HepG2 (cell line): ENCODE data around the gene ZC3H18. TPM values are rescaled to one million over a fixed set of nuclear protein-coding genes. Genes with fewer than 3 reads are reported as not detected.
A peak's percentile ranks its signal among the peaks of the same experiment; 100 is the strongest.

ENCODE experiments used
- ATF7-NPFF ChIP-seq: sonication (generic); formaldehyde crosslinking; IDR thresholded peaks from 2 replicates; pipeline ENCODE4 v1.8.1; 2023; ENCODE audit warnings: mild to moderate bottlenecking, low read depth, missing genetic modification reagents, moderate library complexity
- CSRNP1 ChIP-seq: sonication (generic); formaldehyde crosslinking; IDR thresholded peaks from 2 replicates; pipeline ENCODE4 v1.8.1; 2023; ENCODE audit warnings: mild to moderate bottlenecking, missing genetic modification reagents
- GFI1 ChIP-seq: sonication (generic); formaldehyde crosslinking; IDR thresholded peaks from 2 replicates; pipeline ENCODE4 v1.5.0; 2020; ENCODE audit warnings: missing genetic modification reagents, mild to moderate bottlenecking, borderline replicate concordance
- HDAC6 ChIP-seq: fragments of 200-600 bp; sonication (generic); IDR thresholded peaks from 2 replicates; pipeline ENCODE4 v1.7.0; 2017; ENCODE audit warnings: mild to moderate bottlenecking, antibody characterized with exemption, low read length, low read depth
- MEIS1 ChIP-seq: sonication (generic); formaldehyde crosslinking; IDR thresholded peaks from 2 replicates; pipeline ENCODE4 v1.9.0; 2021; ENCODE audit warnings: mild to moderate bottlenecking, missing genetic modification reagents, moderate library complexity, borderline replicate concordance
- MZF1 ChIP-seq: sonication (generic); formaldehyde crosslinking; IDR thresholded peaks from 2 replicates; pipeline ENCODE4 v1.8.1; 2023; ENCODE audit warnings: mild to moderate bottlenecking, missing genetic modification reagents, borderline replicate concordance
- NPAS2 ChIP-seq: sonication (generic); formaldehyde crosslinking; IDR thresholded peaks from 2 replicates; pipeline ENCODE4 v1.8.0; 2022; ENCODE audit warnings: mild to moderate bottlenecking, missing genetic modification reagents, borderline replicate concordance
- PITX1 ChIP-seq: sonication (generic); formaldehyde crosslinking; IDR thresholded peaks from 2 replicates; pipeline ENCODE4 v1.5.1; 2020; ENCODE audit warnings: mild to moderate bottlenecking, missing genetic modification reagents
- POLR2AphosphoS2 ChIP-seq: IDR thresholded peaks from 2 replicates; pipeline ENCODE4 v1.6.1; 2011; ENCODE audit warnings: low read depth, low read length, improper control_type of control experiment
- POLR2AphosphoS5 ChIP-seq: IDR thresholded peaks from 2 replicates; pipeline ENCODE4 v1.6.1; 2012; ENCODE audit warnings: low read depth, low read length
- RBFOX2 ChIP-seq: fragments of 200-400 bp; formaldehyde crosslinking; IDR thresholded peaks from 2 replicates; pipeline ENCODE4 v1.6.1; 2017; ENCODE audit warnings: low read depth, mild to moderate bottlenecking, low read length
- SSRP1 ChIP-seq: IDR thresholded peaks from 2 replicates; pipeline ENCODE4 v1.6.1; 2016; ENCODE audit warnings: control low read depth
- STAT5B ChIP-seq: sonication (generic); formaldehyde crosslinking; IDR thresholded peaks from 2 replicates; pipeline ENCODE4 v1.4.0; 2020; ENCODE audit warnings: missing genetic modification reagents
- TGIF2 ChIP-seq: IDR thresholded peaks from 2 replicates; pipeline ENCODE4 v1.6.1; 2016; ENCODE audit warnings: control low read depth, missing compliant biosample characterization
- ZBTB38 ChIP-seq: sonication (generic); formaldehyde crosslinking; IDR thresholded peaks from 2 replicates; pipeline ENCODE4 v1.5.1; 2020; ENCODE audit warnings: mild to moderate bottlenecking, missing genetic modification reagents
- ZBTB4 ChIP-seq: sonication (generic); formaldehyde crosslinking; IDR thresholded peaks from 2 replicates; pipeline ENCODE4 v1.4.0; 2020; ENCODE audit warnings: missing genetic modification reagents, mild to moderate bottlenecking, borderline replicate concordance
- ZNF124 ChIP-seq: sonication (generic); formaldehyde crosslinking; IDR thresholded peaks from 2 replicates; pipeline ENCODE4 v1.4.0; 2020; ENCODE audit warnings: missing genetic modification reagents
- ZNF136 ChIP-seq: sonication (generic); formaldehyde crosslinking; IDR thresholded peaks from 2 replicates; pipeline ENCODE4 v1.8.1; 2022; ENCODE audit warnings: low read depth, mild to moderate bottlenecking, moderate library complexity, missing genetic modification reagents
- ZNF367 ChIP-seq: sonication (generic); formaldehyde crosslinking; IDR thresholded peaks from 2 replicates; pipeline ENCODE4 v1.4.0; 2020; ENCODE audit warnings: missing genetic modification reagents, borderline replicate concordance
- ZNF569 ChIP-seq: sonication (generic); formaldehyde crosslinking; IDR thresholded peaks from 2 replicates; pipeline ENCODE4 v1.5.0; 2020; ENCODE audit warnings: mild to moderate bottlenecking, missing genetic modification reagents, moderate library complexity, borderline replicate concordance
- ZNF615 ChIP-seq: sonication (generic); formaldehyde crosslinking; IDR thresholded peaks from 2 replicates; pipeline ENCODE4 v1.5.0; 2020; ENCODE audit warnings: mild to moderate bottlenecking, missing genetic modification reagents, borderline replicate concordance
- ZSCAN22 ChIP-seq: sonication (generic); formaldehyde crosslinking; IDR thresholded peaks from 2 replicates; pipeline ENCODE4 v1.4.0; 2020; ENCODE audit warnings: mild to moderate bottlenecking, missing genetic modification reagents
- polyA plus RNA-seq, 8 experiments: library from polyadenylated mRNA; depleted of rRNA in 3 of 8; stranded (reverse) in 7 of 8; unstranded in 1 of 8; fragments of >200 nt; fragmentation: Illumina TruSeq in 4 of 8; extraction: Trizol in 4 of 8; gene quantifications; 2 replicates each; pipeline versions ENCODE4 v1.2.1 to v1.2.3, GENCODE V29; 2011 to 2016; ENCODE audit warnings: low read depth in 4 of 8, missing spikeins in 1 of 8, mixed read lengths in 1 of 8; ENCODE audit not compliant: insufficient read depth in 1 of 8
- total RNA-seq, 5 experiments: library from RNA; depleted of rRNA; stranded (reverse); fragments of >200 nt; fragmentation: Illumina TruSeq; extraction: Trizol; gene quantifications; 2 replicates each; pipeline ENCODE4 v1.2.3, GENCODE V29; 2016; ENCODE audit warnings: low read depth in 1 of 5
- TF ChIP-seq, protein P1 (sequence below): sonication (generic); formaldehyde crosslinking; IDR thresholded peaks from 2 replicates; pipeline ENCODE4 v1.8.1; 2023; ENCODE audit warnings: mild to moderate bottlenecking, moderate library complexity, missing genetic modification reagents
- TF ChIP-seq, protein P2 (sequence below): IDR thresholded peaks from 2 replicates; pipeline ENCODE4 v1.6.1; 2018; ENCODE audit warnings: missing genetic modification reagents

Gene ZC3H18
- total and polyA plus RNA-seq, 2 of the 13 experiments (the other 11 are each of a cell fraction or from before 2014, with no cell fraction given): 11.2 to 27.4 TPM

DNA sequence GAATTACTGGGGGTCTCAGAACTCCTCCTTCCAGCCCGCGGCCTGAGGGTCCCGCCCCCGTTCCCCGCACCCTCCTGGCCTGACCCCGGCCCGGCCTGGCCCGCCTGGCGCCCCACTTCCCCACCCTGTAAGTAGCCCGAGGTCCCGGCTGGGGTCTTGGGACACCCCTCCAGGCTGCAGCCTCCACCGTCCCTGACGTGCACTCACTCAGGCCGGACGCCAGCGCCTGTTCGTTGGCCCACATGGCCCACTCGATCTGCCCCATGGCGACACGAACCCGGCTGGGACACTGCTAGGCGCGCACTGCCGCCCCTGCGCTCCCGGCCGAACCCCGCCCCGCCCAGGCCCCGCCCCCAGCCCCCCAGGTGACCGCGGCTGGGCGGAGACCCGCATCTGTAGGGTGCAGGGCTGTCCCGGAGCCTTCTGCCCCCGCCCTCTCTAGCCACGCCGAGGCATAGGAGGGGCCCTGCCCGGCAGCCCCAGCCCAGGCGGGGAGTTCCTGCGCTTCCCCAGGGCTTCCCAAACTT is 80.6 kb downstream of the ZC3H18 start, which contains the start of gene CYBA (continued):
- TF ChIP-seq MZF1 (no peak), RBFOX2 (peak; percentile 87), NPAS2 (CRISPR knock-in tag) (no peak), ZBTB4 (no peak; the same call in 1 of the 2 replicates), ZBTB38 (CRISPR knock-in tag) (no peak), ZNF569 (no peak), PITX1 (peak; percentile 43; the same call in 1 of the 2 replicates), ZNF367 (CRISPR knock-in tag) (0 out of 2 replicates have a peak, but pooled peaks have one; percentile 13), ZNF124 (CRISPR knock-in tag) (no peak), MEIS1 (CRISPR knock-in tag) (no peak), ZNF615 (CRISPR knock-in tag) (no peak), ZNF136 (CRISPR knock-in tag) (no peak), POLR2AphosphoS2 (no peak), POLR2AphosphoS5 (peak; percentile 90), ZSCAN22 (no peak), CSRNP1 (CRISPR knock-in tag) (0 out of 2 replicates have a peak, but pooled peaks have one; percentile 80), TGIF2 (peak; percentile 55; the same call in 1 of the 2 replicates), SSRP1 (no peak), GFI1 (CRISPR knock-in tag) (no peak), HDAC6 (no peak), STAT5B (CRISPR knock-in tag) (peak; percentile 57; the same call in 1 of the 2 replicates), ATF7-NPFF (CRISPR knock-in tag) (peak; percentile 82; the same call in 1 of the 2 replicates)
- TF ChIP-seq, protein P1, sequence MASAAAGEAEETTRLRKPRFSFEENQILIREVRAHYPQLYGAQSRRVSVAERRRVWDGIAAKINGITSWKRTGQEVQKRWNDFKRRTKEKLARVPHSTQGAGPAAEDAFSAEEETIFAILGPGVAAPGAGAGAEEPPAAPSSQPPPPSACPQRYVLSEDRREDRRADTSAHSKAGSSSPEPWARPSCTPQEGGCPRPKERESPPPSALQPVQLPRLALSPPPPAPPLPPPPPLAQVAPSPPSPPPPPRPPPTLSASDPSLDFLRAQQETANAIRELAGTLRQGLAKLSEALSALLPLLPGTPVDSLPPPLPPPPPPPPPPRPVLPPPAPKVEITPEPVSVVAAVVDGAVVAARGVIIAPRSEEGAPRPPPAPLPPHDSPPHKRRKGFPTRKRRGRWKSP (CRISPR knock-in tag): peak; percentile 65; the same call in 1 of the 2 replicates
- TF ChIP-seq, protein P2, sequence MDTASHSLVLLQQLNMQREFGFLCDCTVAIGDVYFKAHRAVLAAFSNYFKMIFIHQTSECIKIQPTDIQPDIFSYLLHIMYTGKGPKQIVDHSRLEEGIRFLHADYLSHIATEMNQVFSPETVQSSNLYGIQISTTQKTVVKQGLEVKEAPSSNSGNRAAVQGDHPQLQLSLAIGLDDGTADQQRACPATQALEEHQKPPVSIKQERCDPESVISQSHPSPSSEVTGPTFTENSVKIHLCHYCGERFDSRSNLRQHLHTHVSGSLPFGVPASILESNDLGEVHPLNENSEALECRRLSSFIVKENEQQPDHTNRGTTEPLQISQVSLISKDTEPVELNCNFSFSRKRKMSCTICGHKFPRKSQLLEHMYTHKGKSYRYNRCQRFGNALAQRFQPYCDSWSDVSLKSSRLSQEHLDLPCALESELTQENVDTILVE (CRISPR knock-in tag): no peak
